Stimulated activated CD8-positive, alpha-beta memory T cell treated with anti-CD3 and anti-CD28 coated beads, Interleukin-12 subunit alpha, Interleukin-12 subunit beta, amount 100 ng/mL, for 1 hour (primary cell): Measurements from ENCODE around the gene ALK.

Experiments used
- DNase-seq: peaks from one replicate; pipeline ENCODE4 v3.0.0-alpha.2; 2020; ENCODE audit warnings: low read depth

ALK gene

GRCh38 chr2:29360016-29360784 is 561.2 kb downstream of the ALK start:
- DNase-seq: no peak

DNA sequence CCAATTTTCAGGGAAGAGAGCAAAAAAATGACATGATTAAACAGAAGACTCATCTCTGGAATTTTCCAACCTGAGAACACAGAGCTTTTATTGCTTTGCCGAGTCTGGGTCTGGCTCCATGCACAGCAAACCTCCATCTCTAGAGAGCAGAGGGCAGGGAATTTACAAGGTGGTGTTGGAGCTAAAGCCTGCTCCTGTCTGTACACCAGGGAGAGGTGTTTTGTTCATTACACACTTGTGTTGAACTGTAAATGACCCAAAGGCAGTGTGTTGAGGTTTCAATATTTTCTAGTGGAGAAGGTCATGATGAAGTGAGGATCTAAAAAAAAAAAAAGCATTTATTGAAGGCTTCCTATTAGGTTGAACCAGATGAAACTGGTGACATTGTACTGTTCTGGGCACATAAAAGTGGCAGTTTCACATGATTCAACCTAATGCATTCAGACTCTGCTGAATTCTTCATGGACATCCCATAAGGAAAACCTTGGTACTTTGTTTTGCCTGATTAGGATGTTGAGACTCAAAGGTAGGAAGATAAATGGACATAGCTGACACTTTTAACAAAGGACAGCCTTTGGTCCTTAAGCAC is 567.9 kb downstream of the ALK start:
- DNase-seq: no peak

DNA sequence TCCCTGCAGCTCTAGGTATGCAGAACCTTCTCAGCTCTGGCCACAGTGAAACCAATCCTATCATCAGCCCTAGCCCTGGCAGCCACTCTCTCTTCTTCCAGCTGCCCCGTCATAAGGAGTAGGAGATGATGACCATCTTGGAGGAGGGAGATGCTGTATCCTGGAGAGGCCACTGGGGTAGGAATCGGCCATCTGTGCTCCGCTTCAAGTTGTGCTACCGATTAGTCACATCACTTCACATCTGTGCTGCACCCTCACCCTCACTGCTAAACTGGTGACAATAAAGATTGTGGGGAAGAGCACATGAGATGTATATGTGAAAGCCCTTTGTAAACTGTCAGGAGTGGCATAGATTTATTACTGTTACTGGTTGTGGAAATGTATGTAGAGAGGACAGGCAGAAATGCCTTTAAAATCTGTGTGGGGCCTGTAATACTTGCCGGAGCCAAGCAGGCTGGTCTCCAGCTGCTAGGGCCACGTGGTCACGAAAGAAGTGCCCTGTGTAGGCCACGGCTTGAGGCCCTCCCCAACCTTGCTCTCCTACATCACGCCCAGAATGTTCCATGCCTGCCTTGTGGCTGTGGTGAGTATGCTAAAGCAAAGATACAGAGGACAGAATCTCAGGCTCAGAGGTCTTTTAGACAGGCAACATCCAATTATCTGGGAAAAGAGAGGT is 569.3 kb downstream of the ALK start:
- no peak for DNase-seq

DNA sequence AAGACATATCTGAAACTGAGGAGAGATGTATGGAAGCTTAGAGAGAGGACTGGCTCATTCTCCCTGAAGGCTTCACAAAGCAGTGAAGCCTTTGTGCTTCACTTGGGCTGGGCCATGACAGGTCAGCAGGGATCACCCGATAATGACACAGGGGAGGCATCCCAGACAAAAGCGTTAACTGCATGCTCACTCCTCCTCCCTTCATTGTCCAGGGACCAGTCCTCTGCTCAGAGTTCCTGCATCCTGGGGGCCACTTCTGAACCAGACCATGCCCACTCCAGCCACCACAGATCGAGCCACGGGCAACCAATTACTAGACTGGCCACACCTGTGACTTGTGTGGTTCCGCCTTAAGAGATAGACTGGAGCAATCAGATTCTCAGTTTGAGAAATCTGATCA is 570.1 kb downstream of the ALK start:
- DNase-seq: no peak

- no peak for DNase-seq
Observed at GRCh38 chr2:29349316-29350030, 571.9 kb downstream of the ALK start.

DNA sequence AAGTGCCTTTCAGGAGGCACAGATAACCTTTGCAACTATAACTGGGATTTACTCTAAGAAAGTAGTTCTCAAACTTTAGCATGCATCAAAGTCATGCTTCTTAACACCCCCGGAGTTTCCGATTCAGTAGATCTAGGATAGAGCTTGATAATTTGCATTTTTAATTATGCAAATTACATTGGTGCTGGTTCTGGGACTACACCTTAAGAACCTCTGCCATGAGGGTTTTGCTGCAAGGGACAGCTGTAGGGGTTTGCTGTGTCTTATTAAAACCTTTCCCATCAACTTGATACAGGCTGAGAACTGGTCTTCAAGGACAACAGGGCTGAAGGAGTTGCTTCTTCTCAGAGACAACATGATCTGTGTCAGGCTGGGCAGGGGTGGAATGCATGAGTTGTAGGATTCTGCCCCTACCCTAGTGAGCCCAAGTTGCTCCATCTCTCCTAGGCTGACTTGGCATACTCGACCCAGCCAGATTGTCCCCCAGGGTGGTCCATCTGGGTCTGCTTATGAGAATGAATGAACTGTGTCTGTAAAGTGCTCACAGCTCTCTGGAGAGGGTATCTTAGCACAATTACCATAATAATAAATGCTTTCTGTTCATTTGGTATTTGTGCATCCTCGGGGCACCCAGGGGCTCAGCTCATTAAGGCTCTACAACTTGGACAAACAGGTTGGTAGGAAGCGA is 573.5 kb downstream of the ALK start:
- no peak for DNase-seq

GRCh38 chr2:29345236-29345635 is 576.1 kb downstream of the ALK start:
- no peak for DNase-seq

DNA sequence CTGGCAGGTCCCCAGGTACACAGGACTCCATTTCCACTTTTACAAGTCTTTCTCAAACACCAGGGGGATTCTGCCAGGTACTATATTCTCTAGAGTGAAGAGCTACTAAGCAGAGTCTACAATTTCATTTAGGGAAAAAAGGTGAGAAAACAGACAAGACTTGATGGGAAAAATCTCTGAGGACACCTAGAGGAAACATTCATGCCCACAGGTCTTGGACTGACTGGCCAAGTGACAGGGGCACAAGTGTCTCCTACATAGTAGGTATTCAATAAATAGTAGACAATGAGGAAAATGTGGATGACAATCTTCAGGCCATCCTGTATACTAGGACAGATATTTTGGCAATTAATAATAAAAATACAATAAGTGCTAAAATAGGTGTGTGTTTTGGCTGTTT is 577.6 kb downstream of the ALK start:
- no peak for DNase-seq

- no peak for DNase-seq
Observed at GRCh38 chr2:29336341-29337241, 584.8 kb downstream of the ALK start.

DNA sequence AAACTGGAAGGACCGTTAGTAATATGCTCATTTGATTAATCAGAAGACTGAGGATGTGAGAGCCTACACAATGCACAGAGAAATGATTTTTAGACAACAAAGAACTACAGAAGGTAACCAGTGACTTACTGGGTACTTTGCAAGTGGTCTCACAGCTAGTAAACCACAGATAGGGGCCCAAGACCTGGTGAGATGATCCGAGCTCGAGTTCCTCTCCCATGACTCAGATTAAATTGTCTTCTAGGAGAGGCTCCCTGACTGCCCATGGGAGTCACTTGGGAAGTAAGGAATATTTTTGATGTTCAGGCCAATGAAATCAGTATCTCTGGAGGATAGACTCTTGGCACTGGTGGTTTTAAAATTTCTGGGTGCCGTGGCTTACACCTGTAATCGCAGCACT is 586.0 kb downstream of the ALK start:
- no peak for DNase-seq

- no peak for DNase-seq
Observed at GRCh38 chr2:29334706-29335105, 586.7 kb downstream of the ALK start.

- no peak for DNase-seq
Observed at GRCh38 chr2:29332540-29332939, 588.8 kb downstream of the ALK start.

DNA sequence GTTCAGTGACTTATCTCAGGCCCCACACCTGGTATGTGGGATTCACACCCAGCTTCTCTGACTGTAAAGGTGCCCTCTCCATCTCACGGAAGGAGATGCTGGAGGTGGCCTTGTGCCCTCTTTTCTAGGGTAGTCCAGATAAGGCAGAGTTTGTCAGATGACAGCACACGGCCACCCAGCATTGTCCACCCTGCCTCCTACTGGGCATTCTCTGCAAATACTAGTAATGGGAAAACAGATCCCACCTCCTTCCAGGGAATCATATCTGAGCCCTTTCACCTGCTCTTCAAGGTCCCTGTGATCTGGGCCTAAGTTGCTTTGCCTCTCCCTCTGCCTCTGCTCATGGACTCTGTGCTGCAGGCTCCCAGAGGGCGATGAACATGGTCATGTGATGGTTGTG is 591.5 kb downstream of the ALK start:
- DNase-seq: no peak

- no peak for DNase-seq
Observed at GRCh38 chr2:29326926-29327325, 594.5 kb downstream of the ALK start.

DNA sequence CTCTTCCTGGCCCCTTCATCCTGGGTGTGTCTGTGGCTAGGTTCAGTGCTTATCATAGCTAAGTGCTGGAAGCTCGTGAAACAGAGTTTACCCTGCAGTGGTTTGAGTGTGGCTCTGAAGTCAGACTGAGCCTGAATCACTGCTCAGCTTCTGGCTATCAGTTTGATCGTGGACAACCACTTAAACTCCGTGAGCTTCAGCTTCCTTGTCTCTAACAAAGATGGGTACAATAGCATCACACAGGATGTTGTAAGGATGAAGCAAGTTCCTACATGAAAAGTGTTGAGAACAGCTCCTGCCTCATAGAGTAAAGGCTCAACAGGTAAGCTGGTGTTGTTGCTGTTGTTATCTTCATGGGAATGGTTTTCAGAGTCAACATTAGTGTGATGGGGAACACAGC is 595.8 kb downstream of the ALK start:
- DNase-seq: no peak

GRCh38 chr2:29323961-29324360 is 597.4 kb downstream of the ALK start:
- DNase-seq: no peak

- no peak for DNase-seq
Observed at GRCh38 chr2:29323301-29323700, 598.1 kb downstream of the ALK start.

- no peak for DNase-seq
Observed at GRCh38 chr2:29322011-29322410, 599.4 kb downstream of the ALK start.

GRCh38 chr2:29317801-29318485 is 603.4 kb downstream of the ALK start:
- DNase-seq: no peak

DNA sequence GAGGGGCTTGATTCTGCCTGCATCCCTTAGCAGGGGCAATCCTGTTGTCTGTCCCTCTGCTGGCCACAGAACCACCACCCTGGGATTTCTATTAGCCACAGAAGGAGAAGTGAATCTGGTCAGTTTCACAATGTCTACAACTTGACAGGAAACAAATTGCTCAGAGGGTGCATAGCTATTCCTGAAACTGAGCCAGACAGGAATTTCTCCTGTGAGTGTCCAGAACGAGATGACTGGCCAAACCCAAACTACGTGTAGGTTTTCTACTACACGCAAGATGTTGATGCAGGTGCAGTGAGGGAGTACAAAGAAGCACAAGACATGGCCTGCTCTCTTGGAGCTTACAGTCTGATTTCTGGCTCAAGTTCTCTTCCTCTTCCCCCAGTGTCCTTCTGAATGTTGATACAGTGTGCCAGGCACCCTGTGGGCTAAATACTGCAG is 604.3 kb downstream of the ALK start:
- no peak for DNase-seq
